Gastrocnemius medialis (tissue), 4 donors: ENCODE results near the gene CHCHD10. TPM values are rescaled to one million over a fixed set of nuclear protein-coding genes. Genes with fewer than 3 reads are reported as not detected.

Source experiments
- ATAC-seq, 2 donors: fragments of 150-250 bp; one replicate each; pipeline ENCODE4 v1.9.1; 2016
- DNase-seq, 2 donors: peaks; one replicate each; pipeline ENCODE4 v3.0.0-alpha.2; 2019
- H3K27ac ChIP-seq, 4 donors: fragments of 200-600 bp; sonication (generic); 1 replicate in 1 of 4; 2 replicates in 3 of 4; pipeline ENCODE4 v1.5.1; 2016 to 2018; ENCODE audit warnings: mild to moderate bottlenecking in 2 of 4, moderate library complexity in 1 of 4
- H3K27me3 ChIP-seq, 3 donors: fragments of 200-600 bp; sonication (generic) in 2 of 3; 1 replicate in 1 of 3; 2 replicates in 2 of 3; pipeline versions ENCODE4 v1.5.1 to v1.6.0; 2016 to 2019; ENCODE audit warnings: mild to moderate bottlenecking in 1 of 3, moderate library complexity in 1 of 3
- H3K36me3 ChIP-seq, 2 donors: fragments of 200-600 bp; sonication (generic) in 1 of 2; one replicate each; pipeline ENCODE4 v1.5.1; 2017 to 2018
- H3K4me1 ChIP-seq, 2 donors: fragments of 200-600 bp; sonication (generic) in 1 of 2; one replicate each; pipeline ENCODE4 v1.5.1; 2016 to 2017; ENCODE audit warnings: mild to moderate bottlenecking in 2 of 2
- H3K4me3 ChIP-seq, 4 donors: fragments of 200-600 bp; sonication (generic) in 3 of 4; 1 replicate in 1 of 4; 2 replicates in 3 of 4; pipeline ENCODE4 v1.5.1; 2016 to 2019; ENCODE audit warnings: mild to moderate bottlenecking in 2 of 4
- H3K9me3 ChIP-seq, 3 donors: fragments of 200-600 bp; sonication (generic) in 2 of 3; 1 replicate in 1 of 3; 2 replicates in 2 of 3; pipeline ENCODE4 v1.5.1; 2016 to 2019
- POLR2A ChIP-seq, 2 donors: fragments of 450-650 bp; IDR thresholded peaks; one replicate each; pipeline ENCODE4 v1.6.1; 2017; ENCODE audit warnings: antibody characterized with exemption in 2 of 2, mild to moderate bottlenecking in 2 of 2, moderate library complexity in 2 of 2
- in situ Hi-C, 4 donors: fragments of 200-750 bp; cut with MboI; loops; one replicate each; pipeline versions ENCODE4 v1.15.0 to v1.8.0; 2017; ENCODE audit warnings: low sequenced_read_pairs in 4 of 4
- intact Hi-C: fragments of 100-400 bp; cut with DNase I; formaldehyde crosslinking; loops from one replicate; pipeline ENCODE4 v1.15.1; 2023; ENCODE audit warnings: low total_unique reads
- total RNA-seq, 4 donors: library from RNA; depleted of rRNA; stranded (reverse); fragments of >200 nt; gene quantifications; one replicate each; pipeline versions ENCODE4 v1.1.0 to v1.2.3, GENCODE V29; 2016
- TF ChIP-seq, protein P1 (sequence below), 5 experiments: fragments of 450-650 bp in 3 of 5; fragments of 200-600 bp in 2 of 5; sonication (generic) in 2 of 5; IDR thresholded peaks in 4 of 5; conservative IDR thresholded peaks in 1 of 5; 1 replicate in 4 of 5; 2 replicates in 1 of 5; pipeline ENCODE4 v1.5.1; 2016 to 2019; ENCODE audit warnings: antibody characterized with exemption in 5 of 5, mild to moderate bottlenecking in 3 of 5, moderate library complexity in 3 of 5

Gene CHCHD10
- total RNA-seq, 4 donors from 2014 or later, result 157 to 290 (median 181) TPM

DNA sequence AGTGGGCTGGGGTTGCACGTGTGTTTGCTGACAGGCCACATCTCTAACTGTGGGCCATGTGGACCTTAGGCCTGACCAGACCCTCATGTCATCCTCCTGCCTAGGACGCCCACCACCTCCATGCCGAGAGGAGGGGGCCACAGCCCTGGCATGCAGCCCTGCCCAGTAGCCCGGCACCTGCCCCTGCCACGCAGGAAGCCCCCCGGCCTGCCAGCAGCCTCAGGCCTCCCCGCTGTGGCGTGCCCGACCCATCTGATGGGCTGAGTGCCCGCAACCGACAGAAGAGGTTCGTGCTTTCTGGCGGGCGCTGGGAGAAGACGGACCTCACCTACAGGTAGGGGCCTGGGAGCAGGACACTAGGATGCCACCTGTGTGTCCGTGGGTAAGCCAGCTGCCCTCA lies 11.3 kb upstream of the CHCHD10 start:
- no peaks in the 10 kb centered on the region for H3K36me3 ChIP-seq
- H3K27me3 ChIP-seq, result no peaks in the 10 kb centered on the region
- H3K9me3 ChIP-seq, result no peaks in the 10 kb centered on the region
- TF ChIP-seq POLR2A (IDR thresholded peaks at IDR 0.05), result no peak
- TF ChIP-seq, protein P1, sequence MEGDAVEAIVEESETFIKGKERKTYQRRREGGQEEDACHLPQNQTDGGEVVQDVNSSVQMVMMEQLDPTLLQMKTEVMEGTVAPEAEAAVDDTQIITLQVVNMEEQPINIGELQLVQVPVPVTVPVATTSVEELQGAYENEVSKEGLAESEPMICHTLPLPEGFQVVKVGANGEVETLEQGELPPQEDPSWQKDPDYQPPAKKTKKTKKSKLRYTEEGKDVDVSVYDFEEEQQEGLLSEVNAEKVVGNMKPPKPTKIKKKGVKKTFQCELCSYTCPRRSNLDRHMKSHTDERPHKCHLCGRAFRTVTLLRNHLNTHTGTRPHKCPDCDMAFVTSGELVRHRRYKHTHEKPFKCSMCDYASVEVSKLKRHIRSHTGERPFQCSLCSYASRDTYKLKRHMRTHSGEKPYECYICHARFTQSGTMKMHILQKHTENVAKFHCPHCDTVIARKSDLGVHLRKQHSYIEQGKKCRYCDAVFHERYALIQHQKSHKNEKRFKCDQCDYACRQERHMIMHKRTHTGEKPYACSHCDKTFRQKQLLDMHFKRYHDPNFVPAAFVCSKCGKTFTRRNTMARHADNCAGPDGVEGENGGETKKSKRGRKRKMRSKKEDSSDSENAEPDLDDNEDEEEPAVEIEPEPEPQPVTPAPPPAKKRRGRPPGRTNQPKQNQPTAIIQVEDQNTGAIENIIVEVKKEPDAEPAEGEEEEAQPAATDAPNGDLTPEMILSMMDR (IDR thresholded peaks at IDR 0.05 in 4 of 5, conservative IDR thresholded peaks at IDR 0.05 in 1 of 5), result no peak
- ATAC-seq, result no peak
- H3K27ac ChIP-seq, result no peak overlapping the region
- no peak overlapping the region for H3K4me3 ChIP-seq
- H3K4me1 ChIP-seq, result no peaks in the 10 kb centered on the region
- in situ Hi-C loops (loop anchor here in 1 of 4 donors (10.0 kb wide), 1 partner anchor 66 kb away; no protein-coding TSS in a partner anchor), intact Hi-C loops (no loop called here)
- no peak for DNase-seq

DNA sequence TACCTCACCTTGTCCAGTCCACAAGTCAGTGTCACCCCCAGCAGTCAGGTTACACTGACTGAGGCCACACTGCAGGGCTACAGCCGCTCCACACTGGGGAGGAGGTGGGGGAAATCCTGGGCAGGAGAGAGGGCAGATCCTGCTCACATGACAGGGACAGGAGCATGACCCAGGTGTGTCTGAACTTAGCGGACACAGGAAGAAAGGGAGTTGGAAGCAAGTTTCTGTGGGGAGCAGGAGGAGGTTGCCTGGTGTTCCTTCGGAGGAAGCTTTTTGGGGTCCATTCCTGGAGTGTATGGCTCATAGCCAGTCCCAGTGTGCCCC lies 10.8 kb upstream of the CHCHD10 start:
- DNase-seq, result no peak
- Histone ChIP-seq H3K9me3 (no peaks in the 10 kb centered on the region), H3K27me3 (no peaks in the 10 kb centered on the region), H3K4me3 (no peak overlapping the region), H3K36me3 (no peaks in the 10 kb centered on the region), H3K27ac (no peak overlapping the region), H3K4me1 (no peaks in the 10 kb centered on the region)
- ATAC-seq, result no peak
- intact Hi-C loops, result no loop called here
- in situ Hi-C loops, result loop anchor here in 1 of 4 donors (10.0 kb wide), 1 partner anchor 66 kb away; no protein-coding TSS in a partner anchor
- TF ChIP-seq, protein P1 (IDR thresholded peaks at IDR 0.05 in 4 of 5, conservative IDR thresholded peaks at IDR 0.05 in 1 of 5), result no peak
- TF ChIP-seq POLR2A (IDR thresholded peaks at IDR 0.05), result no peak

GRCh38 chr22:23777776-23778576 lies 10.2 kb upstream of the CHCHD10 start:
- intact Hi-C loops, result no loop called here

GRCh38 chr22:23775779-23776375 lies 8.1 kb upstream of the CHCHD10 start:
- TF ChIP-seq, protein P1 (IDR thresholded peaks at IDR 0.05 in 4 of 5, conservative IDR thresholded peaks at IDR 0.05 in 1 of 5), result no peak
- TF ChIP-seq POLR2A (IDR thresholded peaks at IDR 0.05), result no peak
- DNase-seq, result no peak
- no peak overlapping the region for H3K27ac ChIP-seq
- in situ Hi-C loops (loop anchor here in 1 of 4 donors (10.0 kb wide), 1 partner anchor 69 kb away; no protein-coding TSS in a partner anchor), intact Hi-C loops (no loop called here)
- H3K27me3 ChIP-seq, result no peaks in the 10 kb centered on the region
- H3K4me1 ChIP-seq, result peaks cover 2 to 10% of the 10 kb centered on the region in 2 donors
- H3K36me3 ChIP-seq, result no peaks in the 10 kb centered on the region
- no peak for ATAC-seq
- no peak overlapping the region for H3K4me3 ChIP-seq
- H3K9me3 ChIP-seq, result no peaks in the 10 kb centered on the region

More at GRCh38 chr22:23777776-23778576, 10.2 kb upstream of the CHCHD10 start:
- H3K36me3 ChIP-seq, result no peaks in the 10 kb centered on the region
- no peaks in the 10 kb centered on the region for H3K27me3 ChIP-seq
- H3K4me3 ChIP-seq, result no peak overlapping the region
- H3K4me1 ChIP-seq, result peaks cover 0 to 5% of the 10 kb centered on the region in 2 donors
- ATAC-seq, result no peak
- no peak for TF ChIP-seq POLR2A (IDR thresholded peaks at IDR 0.05)
- TF ChIP-seq, protein P1 (IDR thresholded peaks at IDR 0.05 in 4 of 5, conservative IDR thresholded peaks at IDR 0.05 in 1 of 5), result no peak
- no peak for DNase-seq
- in situ Hi-C loops, result loop anchor here in 1 of 4 donors (10.0 kb wide), 1 partner anchor 67 kb away; no protein-coding TSS in a partner anchor
- H3K9me3 ChIP-seq, result no peaks in the 10 kb centered on the region
- no peak overlapping the region for H3K27ac ChIP-seq
